GM21515 (cell line): Measurements from ENCODE around the gene HTR6.
"Not testable (repeated sequence)": the region's sequence is repeated elsewhere in the genome, so short reads cannot be mapped to it uniquely, and the experiment has no call there.

Source experiments
- ATAC-seq: cut with Tn5 transposase; IDR thresholded peaks from one replicate; pipeline ENCODE4 v1.9.1; 2021; ENCODE audit not compliant: unreplicated experiment

Gene HTR6

DNA sequence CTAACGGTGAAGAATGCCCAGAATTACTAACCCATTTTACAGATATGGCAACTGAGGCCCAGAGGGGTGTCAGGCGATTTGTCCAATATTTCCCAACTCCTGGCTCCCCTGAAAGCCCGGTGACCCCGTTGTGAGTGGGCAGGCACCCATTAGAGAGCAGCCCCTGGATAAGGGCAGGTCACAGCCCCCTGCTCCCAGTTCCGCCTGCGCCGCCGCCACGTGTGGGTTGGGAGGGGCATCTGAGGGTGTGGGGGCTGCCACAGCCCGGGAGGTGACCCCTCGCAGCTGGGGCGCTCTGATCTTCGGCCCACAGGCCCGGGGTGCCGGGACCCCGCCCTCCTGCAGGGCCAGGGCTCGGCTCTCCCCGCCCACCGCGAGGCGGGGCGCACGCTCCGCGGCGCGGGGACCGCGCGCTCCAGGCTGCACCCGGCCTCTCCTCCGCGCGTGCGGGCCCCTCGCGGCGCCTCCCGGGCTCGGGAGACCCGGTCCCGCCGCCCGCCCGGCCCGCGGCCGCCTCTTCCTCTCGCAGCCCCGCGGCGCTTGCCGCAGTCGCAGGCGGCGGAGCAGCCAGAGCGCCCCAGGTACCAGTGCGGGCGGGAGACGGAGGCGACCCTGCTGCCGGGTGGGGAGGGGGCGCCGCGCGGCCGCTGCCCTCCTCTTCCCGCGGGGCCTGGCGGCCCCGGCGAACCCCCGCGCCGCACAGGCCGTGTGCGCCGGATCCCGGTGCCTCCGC, at the start of gene HTR6:
TSS of gene HTR6 (plus strand) at position 423 of the 733 bp plus-strand sequence. CDS start 879 bp downstream, outside the sequence.
- no peak for ATAC-seq

DNA sequence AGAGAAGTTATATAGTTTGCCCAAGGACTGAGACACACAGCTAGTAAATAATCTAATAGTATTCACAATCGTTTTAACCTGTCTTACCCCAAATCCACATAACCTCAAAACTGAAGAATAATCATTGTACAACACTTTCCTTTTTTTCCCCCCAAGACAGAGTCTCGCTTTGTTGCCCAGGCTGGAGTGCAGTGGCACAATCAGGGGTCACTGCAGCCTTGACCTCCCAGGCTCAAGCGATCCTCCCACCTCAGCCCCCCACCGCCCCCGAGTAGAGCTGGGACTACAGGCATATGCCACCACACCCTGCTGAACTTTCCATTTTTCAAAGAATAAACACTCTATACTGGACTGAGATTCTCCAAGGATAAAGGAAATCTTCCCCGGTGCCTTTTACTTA, 49.2 kb upstream of the HTR6 start:
- no peak for ATAC-seq

DNA sequence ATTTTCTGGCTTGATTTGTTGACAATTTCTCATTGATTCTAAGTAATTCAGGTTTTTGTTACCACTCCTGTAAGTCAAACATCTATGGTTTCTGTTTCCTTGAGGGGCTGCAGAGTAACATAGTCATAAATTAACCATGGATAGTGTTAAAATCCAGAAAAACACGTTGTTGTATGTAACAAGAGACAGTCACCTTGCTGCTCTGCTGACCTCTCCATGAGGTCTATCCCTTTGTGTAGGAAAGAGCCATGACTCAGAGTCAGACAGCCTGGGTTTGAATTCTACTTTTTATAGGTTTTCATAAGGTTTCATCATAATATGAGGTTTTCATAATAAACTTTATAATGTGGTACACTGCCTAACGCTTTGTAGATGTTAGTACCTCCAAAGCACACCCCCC, 48.2 kb upstream of the HTR6 start:
- ATAC-seq = no peak

DNA sequence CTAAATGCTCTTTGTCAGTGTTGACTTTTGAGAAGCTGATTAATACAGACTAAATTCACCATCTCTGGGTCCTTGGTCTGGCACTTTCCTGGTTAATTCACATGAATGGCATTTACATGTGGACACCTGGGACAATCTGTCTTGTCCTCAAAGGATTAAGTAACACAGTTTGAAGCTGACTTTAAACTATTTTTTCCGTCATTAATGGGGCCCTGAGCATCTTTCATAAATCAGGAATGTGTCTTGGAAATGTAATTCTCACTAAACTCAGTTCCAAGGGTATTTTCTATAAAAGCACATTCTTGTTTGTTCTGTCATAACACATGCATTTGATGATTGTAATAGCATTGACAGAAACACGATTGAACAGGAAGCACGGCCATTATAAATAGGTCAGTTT, 47.3 kb upstream of the HTR6 start:
- ATAC-seq = no peak

DNA sequence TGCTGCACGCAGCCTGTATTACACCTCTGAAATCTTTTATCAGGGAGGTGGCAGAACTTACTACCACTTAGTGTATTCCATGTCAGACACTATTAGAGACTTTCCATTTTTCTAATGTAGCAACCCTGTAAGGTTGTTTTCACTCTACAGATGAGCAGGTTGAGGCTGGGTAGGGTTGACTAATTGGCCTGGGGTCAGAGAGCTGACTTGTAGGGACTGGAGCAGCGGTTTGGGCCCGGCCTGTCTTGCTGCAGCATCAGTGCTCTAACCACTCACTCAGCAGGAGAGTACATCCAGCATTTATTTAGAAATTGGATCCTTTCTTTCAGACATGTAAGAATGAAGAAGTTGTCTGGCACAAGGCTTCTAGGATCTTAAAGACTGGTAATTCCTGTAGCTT, 46.2 kb upstream of the HTR6 start:
- no peak for ATAC-seq

DNA sequence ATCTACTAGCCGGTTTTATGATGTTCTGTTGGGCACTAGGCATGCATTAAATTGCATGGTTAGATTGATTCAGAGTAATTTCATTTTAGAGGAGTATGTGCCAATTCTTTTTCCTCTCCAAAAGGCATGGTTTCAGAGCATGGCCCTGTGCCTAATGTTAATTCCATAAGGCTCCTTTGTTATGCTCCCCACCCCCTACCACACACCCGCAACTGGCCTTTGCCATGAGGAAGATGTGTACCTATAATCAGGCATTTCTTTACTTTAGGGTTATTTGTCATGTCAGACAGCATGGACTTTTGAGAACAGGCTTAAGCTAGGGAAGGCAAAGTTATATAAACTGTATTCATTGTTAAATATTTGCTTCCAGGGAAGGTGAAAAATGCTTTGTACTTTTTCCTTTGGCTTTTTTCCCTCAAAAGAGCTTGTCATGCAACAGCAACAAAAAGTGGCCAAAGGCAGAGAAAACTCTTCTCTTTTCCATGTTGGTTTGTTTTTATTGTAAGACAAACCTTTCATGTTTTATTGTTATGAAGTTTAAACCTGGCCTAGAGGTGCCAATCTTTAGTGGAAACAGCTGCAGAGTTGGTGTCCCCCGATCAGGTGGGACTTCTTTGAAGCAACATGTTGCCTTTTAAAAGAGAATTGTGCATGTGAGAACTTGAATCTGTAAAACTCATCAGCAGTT, 44.8 kb upstream of the HTR6 start:
- ATAC-seq = no peak

DNA sequence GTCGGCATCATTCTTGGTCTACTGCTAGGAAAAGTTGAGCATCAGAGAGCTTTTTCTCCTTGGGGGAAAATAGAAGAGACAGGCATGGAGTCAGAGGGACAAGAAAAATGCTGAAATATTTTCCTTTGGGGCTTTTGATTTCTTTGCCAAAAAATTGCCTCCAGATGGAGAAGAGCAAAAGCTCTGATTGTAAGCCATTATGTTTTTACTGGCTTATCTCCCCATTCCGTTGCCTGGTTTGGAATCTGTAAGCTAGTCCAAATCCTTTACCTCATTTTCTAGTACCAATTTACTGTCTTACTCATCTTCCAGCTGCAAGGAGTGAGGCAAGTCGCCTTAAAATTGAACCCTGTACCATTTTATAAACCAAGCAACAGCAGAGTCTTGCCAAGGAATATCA, 43.9 kb upstream of the HTR6 start:
- no peak for ATAC-seq

DNA sequence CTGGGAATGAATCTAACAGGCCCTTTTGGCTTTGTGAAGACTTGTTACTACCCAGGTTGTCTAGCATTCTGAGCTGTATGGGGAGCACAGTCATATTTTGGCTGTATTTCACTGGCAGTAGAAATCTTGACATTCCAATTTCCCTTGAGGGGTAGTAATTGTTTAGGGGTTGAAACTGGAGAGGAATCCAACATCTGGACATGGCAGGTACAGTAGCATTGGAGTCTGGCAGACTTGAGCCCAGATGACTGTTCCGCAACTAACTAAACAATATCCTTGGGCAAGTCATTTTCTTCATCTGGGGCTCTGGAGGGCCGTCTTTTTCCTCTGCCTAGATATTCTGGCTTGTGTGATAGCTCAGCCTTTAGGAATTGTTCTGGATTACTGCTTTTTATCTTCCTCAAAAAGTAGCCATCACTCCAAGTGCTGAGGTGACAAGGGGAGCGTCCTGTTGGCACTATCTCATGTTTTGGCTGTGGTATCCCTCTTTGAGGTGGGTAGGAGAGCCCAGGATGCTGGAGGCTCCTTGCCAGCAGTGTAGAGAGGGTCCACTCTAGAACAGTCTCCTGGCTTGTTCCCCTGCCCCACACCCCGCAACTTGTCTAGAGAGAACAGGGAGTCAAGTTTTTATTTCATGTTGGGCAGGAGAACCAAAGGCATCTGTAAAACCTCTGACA, 43.3 kb upstream of the HTR6 start:
- ATAC-seq = no peak

DNA sequence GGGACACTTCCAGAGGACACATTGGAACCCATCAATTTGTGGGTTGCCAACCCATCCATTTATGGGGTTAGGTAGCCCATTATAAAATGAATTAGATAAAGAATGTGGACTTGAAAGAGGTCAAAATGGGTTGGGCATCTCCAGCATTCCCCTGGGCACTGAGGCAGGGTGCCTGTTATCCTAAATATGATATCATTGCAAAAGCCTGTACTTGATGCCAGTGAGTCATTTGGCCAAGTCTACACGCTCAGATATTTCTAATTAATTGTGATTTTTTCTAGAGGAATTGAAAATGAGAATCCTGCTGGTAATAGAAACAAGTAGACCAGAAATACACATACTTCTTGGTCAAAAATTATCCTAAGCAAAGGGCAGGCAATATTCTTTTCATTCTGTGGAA, 42.5 kb upstream of the HTR6 start:
- ATAC-seq = no peak

DNA sequence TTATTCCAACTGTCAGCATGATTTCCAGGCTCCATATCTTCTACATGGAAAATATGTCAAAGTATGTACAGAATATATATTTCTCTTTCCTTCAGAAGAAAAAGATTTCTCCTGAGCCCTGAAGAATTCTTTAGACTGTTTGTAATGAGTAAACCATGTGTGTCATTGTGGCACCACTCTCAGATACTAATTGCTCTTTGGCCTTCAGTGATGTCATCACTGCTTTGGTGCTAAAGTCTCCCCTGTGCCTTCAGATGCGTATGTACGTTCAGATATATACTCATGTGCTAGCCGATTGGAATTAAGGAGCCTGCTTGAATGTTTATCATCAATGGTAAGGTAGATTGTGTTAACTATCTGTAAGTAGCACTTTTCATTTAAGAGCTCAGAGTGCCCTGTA, 41.2 kb upstream of the HTR6 start:
- no peak for ATAC-seq

DNA sequence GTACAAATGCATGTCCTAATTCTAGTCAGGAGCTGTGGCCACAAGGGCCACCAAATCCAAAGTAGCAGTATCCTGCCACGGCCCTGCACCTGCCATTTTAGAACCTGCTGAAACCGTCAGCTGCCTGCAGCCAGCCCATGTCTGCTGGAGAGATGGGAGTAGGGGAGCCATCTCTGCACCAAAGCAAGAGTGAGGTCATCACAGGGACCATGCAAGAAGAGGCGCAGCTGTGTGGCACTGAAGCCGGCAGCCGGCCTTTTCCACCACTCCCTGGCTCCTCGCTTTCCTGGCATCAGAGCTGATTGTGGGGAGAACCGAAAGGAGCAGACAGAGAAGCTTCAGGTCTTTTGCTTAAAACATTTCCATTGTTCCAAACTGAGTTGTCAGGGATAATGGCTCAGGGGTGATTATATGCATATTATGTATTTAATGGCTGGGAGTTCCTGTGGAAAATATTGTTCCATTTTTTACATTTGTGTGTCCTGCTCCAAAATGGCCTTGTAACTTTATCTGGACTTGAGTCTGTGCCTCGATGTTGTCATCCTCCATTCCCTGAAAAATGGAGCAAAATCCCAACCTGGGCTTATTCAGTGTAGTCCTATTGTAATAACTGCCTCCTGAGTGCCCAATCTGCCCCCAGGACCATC, 39.3 kb upstream of the HTR6 start:
- no peak for ATAC-seq

DNA sequence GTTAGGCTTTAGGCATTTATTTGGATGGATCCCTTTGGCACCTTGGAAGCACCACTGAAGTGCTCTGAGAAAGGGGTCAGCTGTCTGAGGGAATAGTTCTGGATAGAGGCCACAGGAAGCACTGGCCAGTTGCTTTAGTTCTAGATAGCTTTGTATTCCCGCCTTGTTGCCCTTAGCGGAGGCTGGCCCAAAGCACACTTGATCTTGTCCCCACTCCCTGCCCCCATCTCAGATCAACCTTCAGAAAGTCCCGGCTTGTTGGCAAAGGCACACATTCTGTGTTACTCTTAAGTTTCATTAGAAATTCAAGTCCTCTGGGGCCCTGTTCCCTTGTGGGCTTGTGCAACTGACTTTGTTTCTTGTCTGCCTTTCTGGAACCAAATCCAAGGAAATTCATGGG, 35.8 kb upstream of the HTR6 start:
- ATAC-seq = no peak

DNA sequence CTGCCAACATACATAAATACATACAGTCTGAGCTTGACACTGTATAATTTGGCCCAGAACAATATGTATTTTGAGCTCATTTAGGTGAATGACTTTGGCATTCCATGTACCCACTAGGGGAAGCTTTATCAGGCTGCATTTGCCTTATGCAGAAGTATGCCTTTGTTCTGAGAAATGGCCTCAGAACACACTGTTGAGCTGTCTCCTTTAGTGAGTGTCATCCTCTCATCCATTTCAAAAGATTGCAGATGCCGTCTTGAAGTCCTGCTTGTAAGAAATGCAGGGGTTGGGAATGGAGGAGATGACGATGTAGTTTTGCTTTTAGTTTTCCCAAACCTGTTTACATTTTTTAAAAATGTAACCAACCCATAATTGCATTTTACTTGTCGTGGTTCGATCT, 35.3 kb upstream of the HTR6 start:
- ATAC-seq = no peak

DNA sequence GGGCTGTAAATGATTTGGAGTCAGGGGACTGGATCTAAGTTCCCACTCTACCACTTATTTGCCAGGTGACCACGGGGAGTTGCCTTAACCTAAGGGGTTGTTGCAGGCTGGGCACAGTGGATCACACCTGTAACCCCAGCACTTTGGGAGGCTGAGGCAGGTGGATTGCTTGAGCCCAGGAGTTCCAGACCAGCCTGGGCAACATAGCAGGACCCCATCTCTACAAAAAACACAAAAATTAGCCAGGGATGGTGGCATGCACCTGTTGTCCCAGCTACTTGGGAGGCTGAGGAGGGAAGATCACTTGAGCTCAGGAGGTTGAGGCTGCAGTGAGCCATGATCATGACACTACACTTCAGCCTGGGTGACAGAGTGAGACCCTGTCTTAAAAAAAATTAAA, 34.5 kb upstream of the HTR6 start:
- not testable (repeated sequence) for ATAC-seq

DNA sequence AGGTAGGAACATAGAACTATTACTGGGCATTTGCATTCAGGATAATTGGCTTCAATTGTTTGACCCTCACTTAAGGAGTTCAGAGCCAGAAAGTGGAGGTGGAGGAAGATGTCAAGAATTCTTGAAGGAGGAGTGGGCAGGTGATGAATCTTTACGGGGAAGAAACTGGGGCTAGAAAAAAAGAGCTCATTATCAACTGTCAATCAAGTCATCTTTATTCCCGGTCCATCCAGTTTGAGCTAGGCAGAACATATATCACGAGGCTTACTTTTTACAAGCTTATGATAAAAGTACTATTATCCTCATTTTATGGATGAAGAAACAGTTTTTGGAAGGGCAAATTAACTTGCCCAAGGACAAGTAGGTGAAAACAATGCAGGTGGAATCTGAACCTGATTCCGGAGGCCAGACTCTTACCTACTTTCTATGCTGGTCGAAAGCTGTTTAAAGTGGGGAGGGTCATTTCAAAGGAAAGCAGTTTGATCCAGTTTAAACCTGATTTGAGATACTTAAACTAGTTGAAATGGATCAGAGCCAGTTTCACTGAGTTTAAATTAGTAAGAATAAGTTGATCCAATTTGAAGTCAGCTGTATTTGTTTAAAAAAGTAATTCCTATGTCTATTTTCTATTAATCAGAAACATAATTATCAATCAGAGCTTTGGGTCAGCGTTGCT, 33.8 kb upstream of the HTR6 start:
- no peak for ATAC-seq

DNA sequence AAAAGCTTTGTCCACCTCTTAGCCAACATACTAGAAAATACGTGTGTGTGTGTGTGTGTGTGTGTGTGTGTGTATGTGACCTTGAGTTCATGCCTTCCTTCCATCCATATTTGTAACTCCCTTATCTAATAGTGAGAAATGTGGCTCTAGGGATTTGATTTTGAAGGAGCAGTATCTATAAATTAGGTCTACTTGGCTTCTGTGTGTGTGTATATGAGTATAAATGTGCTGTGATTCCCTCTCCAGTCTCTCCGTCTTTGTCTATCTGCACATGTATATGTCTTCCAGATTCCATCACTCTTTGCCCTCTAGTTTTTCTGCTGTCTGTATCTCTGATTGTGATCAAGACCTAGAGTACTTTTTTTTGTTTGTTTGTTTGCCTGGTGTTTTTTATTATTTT, 32.5 kb upstream of the HTR6 start:
- no peak for ATAC-seq

DNA sequence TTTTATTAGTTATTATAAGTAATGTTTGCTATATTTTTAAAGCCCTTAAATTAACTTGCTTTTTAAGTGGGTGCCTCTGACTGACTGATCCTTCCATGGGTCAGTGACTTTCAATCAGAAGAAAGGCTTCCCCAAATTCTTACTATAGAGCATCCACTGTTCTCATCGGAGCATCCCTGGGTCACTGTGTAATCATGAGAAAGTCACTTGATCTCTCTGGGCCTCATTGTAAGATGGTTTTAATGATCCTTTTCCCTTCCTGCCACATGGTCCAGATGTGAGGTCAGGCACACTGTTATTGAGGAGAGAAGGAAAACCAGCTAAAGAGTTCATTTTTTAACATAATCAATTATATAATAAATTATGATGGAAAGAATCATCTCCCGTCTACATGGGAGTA, 31.6 kb upstream of the HTR6 start:
- no peak for ATAC-seq

DNA sequence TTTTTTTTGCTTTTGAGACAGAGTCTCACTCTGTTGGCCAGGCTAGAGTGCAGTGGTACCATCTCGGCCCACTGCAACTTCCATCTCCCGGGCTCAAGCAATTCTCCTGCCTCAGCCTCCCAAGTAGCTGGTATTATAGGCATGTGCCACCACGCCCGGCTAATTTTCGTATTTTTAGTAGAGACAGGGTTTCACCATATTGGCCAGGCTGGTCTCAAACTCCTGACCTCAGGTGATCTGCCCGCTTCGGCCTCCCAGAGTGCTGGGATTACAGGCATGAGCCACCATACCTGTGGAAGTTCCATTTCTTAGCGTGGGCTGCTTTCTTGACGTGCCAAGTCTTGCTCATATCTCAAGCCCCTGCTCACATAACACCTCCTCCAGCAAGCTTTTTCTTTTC, 29.6 kb upstream of the HTR6 start:
- not testable (repeated sequence) for ATAC-seq

DNA sequence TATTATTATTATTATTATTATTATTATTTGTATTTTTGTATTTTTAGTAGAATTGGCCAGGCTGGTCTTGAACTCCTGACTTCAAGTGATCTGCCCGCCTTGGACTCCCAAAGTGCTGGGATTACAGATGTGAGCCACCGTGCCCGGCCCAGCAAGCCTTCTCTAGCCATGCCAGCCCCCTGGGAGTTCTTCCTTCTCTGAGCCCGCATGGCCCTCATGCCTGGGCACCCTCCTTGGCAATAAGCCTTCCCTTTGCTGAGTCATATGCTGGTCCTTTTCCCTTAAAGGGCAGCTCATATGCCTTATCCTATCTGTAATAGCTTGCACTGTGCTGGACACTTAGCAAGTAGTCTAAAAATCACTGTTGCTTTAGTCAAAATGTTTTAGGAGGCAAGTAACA, 29.0 kb upstream of the HTR6 start:
- no peak for ATAC-seq

DNA sequence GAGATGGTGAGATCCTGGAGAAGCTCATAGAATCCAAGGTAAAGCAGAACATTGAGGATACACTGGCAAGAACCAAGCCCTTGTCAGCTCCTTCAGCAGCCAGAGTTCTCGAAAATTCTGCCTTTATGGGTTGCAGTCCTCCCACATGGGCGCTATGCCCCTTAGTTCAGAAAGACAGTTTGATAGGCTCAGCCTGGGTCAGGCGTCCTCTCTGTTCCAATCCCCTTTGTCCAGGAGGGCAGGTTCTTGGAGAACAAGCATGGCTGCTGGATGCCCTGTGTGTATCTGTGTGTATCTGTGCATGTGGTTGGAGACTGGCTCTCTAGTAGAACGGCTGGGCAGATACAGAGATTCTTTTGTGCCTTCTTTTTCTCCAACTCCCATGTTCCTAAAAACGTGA, 28.6 kb upstream of the HTR6 start:
- no peak for ATAC-seq

DNA sequence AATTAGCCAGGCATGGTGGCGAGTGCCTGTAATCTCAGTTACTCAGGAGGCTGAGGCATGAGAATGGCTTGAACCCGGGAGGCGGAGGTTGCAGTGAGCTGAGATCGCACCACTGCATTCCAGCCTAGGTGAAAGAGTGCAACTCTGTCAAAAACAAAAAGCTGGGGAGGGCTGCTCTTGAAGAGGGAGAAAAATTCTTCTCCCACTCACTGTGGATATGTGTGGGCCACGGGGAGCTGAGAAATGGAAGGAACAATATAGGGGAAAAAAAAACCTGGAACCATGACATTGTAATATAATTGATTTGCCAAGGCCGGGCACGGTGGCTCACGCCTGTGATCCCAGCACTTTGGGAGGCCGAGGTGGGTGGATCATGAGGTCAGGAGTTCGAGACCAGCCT, 27.9 kb upstream of the HTR6 start:
- ATAC-seq = not testable (repeated sequence)
